A673 (cell line): ENCODE results near the gene PM20D1. TPM values are rescaled to one million over a fixed set of nuclear protein-coding genes. Genes with fewer than 3 reads are reported as not detected.

Source experiments
- BruUV-seq: library from RNA; stranded (reverse); fragments of 400-500 nt; replicated peaks from 2 replicates; lab custom pipeline; 2021; lab: Mats Ljungman, UMichigan
- CTCF ChIA-PET: fragments of 300-600 bp; sonication (Branson Sonifier 250); formaldehyde crosslinking; loops from one replicate; lab custom pipeline; 2022; ENCODE audit warnings: antibody characterized with exemption; lab: Charles Lee
- POLR2A ChIA-PET: fragments of 300-600 bp; sonication (Branson Sonifier 250); formaldehyde crosslinking; loops from one replicate; lab custom pipeline; 2022; ENCODE audit warnings: antibody characterized with exemption; ENCODE audit not compliant: low non-redundant PET; lab: Charles Lee
- DNase-seq: peaks from one replicate; pipeline ENCODE4 v3.0.0-alpha.2; 2015; ENCODE audit warnings: low spot score
- H3K27ac ChIP-seq: fragments of 200-600 bp; sonication (generic); 2 replicates; pipeline ENCODE4 v1.5.1; 2016; ENCODE audit warnings: mixed run types, low read depth, mild to moderate bottlenecking, mixed read lengths, antibody characterized with exemption, low read length; ENCODE audit not compliant: poor library complexity, severe bottlenecking
- H3K27me3 ChIP-seq: fragments of 200-600 bp; sonication (generic); replicated peaks from 2 replicates; pipeline ENCODE4 v1.6.1; 2017; ENCODE audit warnings: mixed run types, low read depth, mild to moderate bottlenecking, mixed read lengths, antibody characterized with exemption, low read length; ENCODE audit not compliant: insufficient read depth, poor library complexity
- H3K36me3 ChIP-seq: fragments of 200-600 bp; sonication (generic); 2 replicates; pipeline ENCODE4 v1.6.1; 2016; ENCODE audit warnings: mixed run types, mild to moderate bottlenecking, mixed read lengths, antibody characterized with exemption, low read length; ENCODE audit not compliant: insufficient read depth, poor library complexity, severe bottlenecking
- H3K4me1 ChIP-seq: fragments of 200-600 bp; sonication (generic); 2 replicates; pipeline ENCODE4 v1.6.1; 2017; ENCODE audit warnings: mixed run types, mild to moderate bottlenecking, mixed read lengths, antibody characterized with exemption, low read length; ENCODE audit not compliant: insufficient read depth, poor library complexity, severe bottlenecking
- H3K4me3 ChIP-seq: fragments of 200-600 bp; sonication (generic); 2 replicates; pipeline ENCODE4 v1.5.1; 2016; ENCODE audit warnings: low read depth, mixed run types, mild to moderate bottlenecking, mixed read lengths, low read length; ENCODE audit not compliant: poor library complexity, severe bottlenecking
- H3K9me3 ChIP-seq: fragments of 200-600 bp; sonication (generic); 2 replicates; pipeline ENCODE4 v1.6.1; 2016; ENCODE audit warnings: mixed run types, low read depth, mild to moderate bottlenecking, mixed read lengths, antibody characterized with exemption, low read length; ENCODE audit not compliant: poor library complexity, severe bottlenecking
- EZH2 ChIP-seq: fragments of 200-600 bp; sonication (generic); IDR thresholded peaks from 2 replicates; pipeline ENCODE4 v1.6.1; 2017; ENCODE audit warnings: borderline replicate concordance, low read depth, mild to moderate bottlenecking, mixed read lengths, antibody characterized with exemption, low read length; ENCODE audit not compliant: poor library complexity, severe bottlenecking
- intact Hi-C: fragments of 100-400 bp; cut with micrococcal nuclease; formaldehyde crosslinking; loops from one replicate; pipeline ENCODE4 v1.10.0; 2022; ENCODE audit not compliant: unreplicated experiment
- total RNA-seq: library from RNA; stranded (reverse); gene quantifications from 2 replicates; pipeline ENCODE4 v1.2.3, GENCODE V29; 2021
- TF ChIP-seq, protein P1 (sequence below): fragments of 300-800, 200-600 bp; sonication (generic); conservative IDR thresholded peaks from 2 replicates; pipeline ENCODE4 v1.5.1; 2017; ENCODE audit warnings: low read depth, mild to moderate bottlenecking, antibody characterized with exemption, low read length, moderate library complexity, mixed read lengths

Gene PM20D1
- total RNA-seq, 1 experiment from 2014 or later = not detected

- Histone ChIP-seq H3K4me1 (no peaks in the 10 kb centered on the region), H3K36me3 (no peaks in the 10 kb centered on the region), H3K9me3 (no peaks in the 10 kb centered on the region), H3K27ac (no peak overlapping the region), H3K27me3 (no peaks in the 10 kb centered on the region), H3K4me3 (no peak overlapping the region)
- POLR2A ChIA-PET = no interaction called here
- intact Hi-C loops = loop anchor here (5.0 kb wide), 1 partner anchor 313 kb away; no protein-coding TSS in a partner anchor
- no TSS peak for BruUV-seq
- no peak for DNase-seq
- CTCF ChIA-PET = interaction anchor here (1.1 kb wide), 1 partner anchor 183 kb away, joined by 4 read pairs; no protein-coding TSS in a partner anchor
- TF ChIP-seq, protein P1, sequence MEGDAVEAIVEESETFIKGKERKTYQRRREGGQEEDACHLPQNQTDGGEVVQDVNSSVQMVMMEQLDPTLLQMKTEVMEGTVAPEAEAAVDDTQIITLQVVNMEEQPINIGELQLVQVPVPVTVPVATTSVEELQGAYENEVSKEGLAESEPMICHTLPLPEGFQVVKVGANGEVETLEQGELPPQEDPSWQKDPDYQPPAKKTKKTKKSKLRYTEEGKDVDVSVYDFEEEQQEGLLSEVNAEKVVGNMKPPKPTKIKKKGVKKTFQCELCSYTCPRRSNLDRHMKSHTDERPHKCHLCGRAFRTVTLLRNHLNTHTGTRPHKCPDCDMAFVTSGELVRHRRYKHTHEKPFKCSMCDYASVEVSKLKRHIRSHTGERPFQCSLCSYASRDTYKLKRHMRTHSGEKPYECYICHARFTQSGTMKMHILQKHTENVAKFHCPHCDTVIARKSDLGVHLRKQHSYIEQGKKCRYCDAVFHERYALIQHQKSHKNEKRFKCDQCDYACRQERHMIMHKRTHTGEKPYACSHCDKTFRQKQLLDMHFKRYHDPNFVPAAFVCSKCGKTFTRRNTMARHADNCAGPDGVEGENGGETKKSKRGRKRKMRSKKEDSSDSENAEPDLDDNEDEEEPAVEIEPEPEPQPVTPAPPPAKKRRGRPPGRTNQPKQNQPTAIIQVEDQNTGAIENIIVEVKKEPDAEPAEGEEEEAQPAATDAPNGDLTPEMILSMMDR = no peak
- no peak for TF ChIP-seq EZH2
Measured at GRCh38 chr1:205794011-205794730, 55.8 kb downstream of the PM20D1 start.

DNA sequence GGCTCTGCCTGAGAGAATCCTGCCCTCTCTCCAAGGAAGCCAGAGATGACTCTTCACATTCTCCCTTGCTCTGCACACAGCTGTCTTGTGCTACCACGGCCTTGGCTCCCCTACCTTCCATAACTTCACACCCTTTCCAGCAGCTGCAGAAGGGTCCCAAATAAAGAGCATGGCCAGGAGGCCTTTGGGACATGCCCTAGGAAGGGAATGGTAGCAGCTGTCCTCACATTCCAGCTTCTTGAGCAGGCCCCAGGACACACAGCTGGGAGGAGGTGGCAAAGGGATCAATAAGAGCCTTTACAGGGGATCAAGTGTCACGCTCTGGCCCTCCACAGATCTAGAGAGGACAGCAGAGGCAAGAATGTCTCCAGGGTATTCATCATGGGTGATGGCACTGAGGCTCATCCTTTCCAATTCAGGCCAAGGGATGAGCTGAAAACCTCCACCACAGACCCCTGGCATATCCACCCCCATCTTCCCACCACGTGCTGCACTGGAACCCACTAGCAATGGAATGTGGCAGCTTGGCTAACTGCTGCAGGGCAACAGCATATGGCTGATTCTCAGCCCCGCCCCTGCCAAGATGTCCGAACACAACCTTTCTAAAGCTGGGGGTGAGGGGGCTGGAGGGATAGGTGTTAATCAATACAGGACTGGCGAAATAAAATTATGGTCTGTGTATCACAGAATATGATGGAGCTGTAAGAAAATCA is 56.8 kb downstream of the PM20D1 start:
- ChIA-PET CTCF (interaction anchor here (2.0 kb wide), 1 partner anchor 184 kb away, joined by 47 read pairs; no protein-coding TSS in a partner anchor), POLR2A (no interaction called here)
- DNase-seq = no peak
- H3K9me3 ChIP-seq = no peaks in the 10 kb centered on the region
- no peaks in the 10 kb centered on the region for H3K27me3 ChIP-seq
- no peak overlapping the region for H3K4me3 ChIP-seq
- TF ChIP-seq, protein P1 = no peak
- no peak for TF ChIP-seq EZH2
- H3K4me1 ChIP-seq = no peaks in the 10 kb centered on the region
- no peaks in the 10 kb centered on the region for H3K36me3 ChIP-seq
- intact Hi-C loops = loop anchor here (5.0 kb wide), 1 partner anchor 314 kb away; no protein-coding TSS in a partner anchor
- BruUV-seq = no TSS peak
- H3K27ac ChIP-seq = no peak overlapping the region

DNA sequence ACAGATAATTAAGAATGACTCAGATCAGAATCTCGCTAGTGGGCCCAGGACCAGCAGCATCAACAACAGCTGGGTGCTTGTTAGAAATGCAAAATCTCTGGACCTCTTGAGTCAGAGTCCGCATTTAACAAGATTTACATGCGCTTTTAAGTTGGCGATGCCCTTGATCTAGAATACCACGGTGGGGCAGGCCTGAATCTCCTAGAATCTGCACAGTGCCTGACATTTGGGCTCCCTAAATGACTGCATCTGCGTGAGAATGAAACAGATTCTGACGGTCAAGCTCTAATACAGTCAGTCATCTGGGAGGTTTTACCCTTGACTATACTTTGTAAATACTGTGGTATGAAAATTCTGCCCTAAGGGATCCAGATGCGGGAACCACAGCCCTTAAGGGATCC is 57.5 kb downstream of the PM20D1 start:
- no TSS peak for BruUV-seq
- ChIA-PET CTCF (interaction anchor here (1.0 to 2.0 kb wide), 3 partner anchors 115 to 314 kb away, joined by 4 to 47 read pairs (median 6); no protein-coding TSS in a partner anchor), POLR2A (no interaction called here)
- H3K36me3 ChIP-seq = no peaks in the 10 kb centered on the region
- no peak overlapping the region for H3K27ac ChIP-seq
- intact Hi-C loops = loop anchor here (5.0 kb wide), 1 partner anchor 315 kb away; no protein-coding TSS in a partner anchor
- H3K4me1 ChIP-seq = no peaks in the 10 kb centered on the region
- no peaks in the 10 kb centered on the region for H3K9me3 ChIP-seq
- DNase-seq = no peak
- no peaks in the 10 kb centered on the region for H3K27me3 ChIP-seq
- TF ChIP-seq, protein P1 = no peak
- TF ChIP-seq EZH2 = no peak
- no peak overlapping the region for H3K4me3 ChIP-seq
